HG03521 (cell line): ENCODE results near the gene FLT4.

Source experiments
- ATAC-seq: cut with Tn5 transposase; IDR thresholded peaks from one replicate; pipeline ENCODE4 v1.9.1; 2021; ENCODE audit warnings: mild to moderate bottlenecking, moderate library complexity; ENCODE audit not compliant: unreplicated experiment

Gene FLT4

GRCh38 chr5:180643191-180643851, 6.1 kb downstream of the FLT4 start:
- ATAC-seq = no peak

- no peak for ATAC-seq
These were observed 6.6 kb downstream of the FLT4 start for GRCh38 chr5:180642779-180643178.

GRCh38 chr5:180642181-180642775, 7.1 kb downstream of the FLT4 start:
- no peak for ATAC-seq

GRCh38 chr5:180641566-180641900, 7.9 kb downstream of the FLT4 start:
- ATAC-seq = no peak

- no peak for ATAC-seq
These were observed 8.4 kb downstream of the FLT4 start for GRCh38 chr5:180640861-180641565.

- ATAC-seq = no peak
These were observed 8.9 kb downstream of the FLT4 start for GRCh38 chr5:180640611-180640860.

GRCh38 chr5:180639741-180640610, 9.4 kb downstream of the FLT4 start:
- ATAC-seq = no peak

- no peak for ATAC-seq
These were observed 10.1 kb downstream of the FLT4 start for GRCh38 chr5:180639287-180639686.

- no peak for ATAC-seq
These were observed 11.3 kb downstream of the FLT4 start for GRCh38 chr5:180637962-180638680.

GRCh38 chr5:180636403-180637075, 12.9 kb downstream of the FLT4 start:
- ATAC-seq = no peak

- no peak for ATAC-seq
These were observed 13.4 kb downstream of the FLT4 start for GRCh38 chr5:180636016-180636402.

- ATAC-seq = no peak
These were observed 15.9 kb downstream of the FLT4 start for GRCh38 chr5:180633283-180634177.

GRCh38 chr5:180632768-180633167, 16.6 kb downstream of the FLT4 start:
- ATAC-seq = no peak

- ATAC-seq = no peak
These were observed 17.6 kb downstream of the FLT4 start for GRCh38 chr5:180631549-180632383.

- no peak for ATAC-seq
These were observed 19.0 kb downstream of the FLT4 start for GRCh38 chr5:180630426-180630825.

GRCh38 chr5:180629831-180630382, 19.5 kb downstream of the FLT4 start:
- no peak for ATAC-seq

- no peak for ATAC-seq
These were observed 20.3 kb downstream of the FLT4 start for GRCh38 chr5:180628827-180629750.
